ENCODE measurements around the gene LGALS12.

GRCh38 chr11:63488789-63489188 lies 17.1 kb upstream of the LGALS12 start:
- TF ChIP-seq CTCF (IDR thresholded peaks at IDR 0.05; ENCODE audit: borderline replicate concordance, extremely low read depth, low read length, poor library complexity, severe bottlenecking) (no peak), EZH2 (IDR thresholded peaks at IDR 0.05; ENCODE audit: borderline replicate concordance, low read depth, low read length, severe bottlenecking) (no peak)

Data from DND-41 (cell line).